GM23338 (cell line): ENCODE data around the gene CD44. TPM values are rescaled to one million over a fixed set of nuclear protein-coding genes. Genes with fewer than 3 reads are reported as not detected.

Source experiments
- ATAC-seq: fragments of 200-7000 bp; cut with Tn5 transposase; 3 replicates; pipeline ENCODE4 v1.9.1; 2020
- DNase-seq: peaks from one replicate; pipeline ENCODE4 v3.0.0-alpha.2; 2015; ENCODE audit warnings: low spot score
- H2AFZ ChIP-seq: fragments of 200-600 bp; sonication (generic); 2 replicates; pipeline ENCODE4 v1.8.0; 2016; ENCODE audit warnings: antibody characterized with exemption, mild to moderate bottlenecking, moderate library complexity
- H3F3A ChIP-seq: fragments of 200-600 bp; sonication (generic); replicated peaks from 2 replicates; pipeline ENCODE4 v1.8.0; 2017; ENCODE audit warnings: antibody characterized with exemption, mixed run types, low read depth
- H3K27ac ChIP-seq: fragments of 200-600 bp; sonication (generic); 2 replicates; pipeline ENCODE4 v1.6.1; 2016; ENCODE audit warnings: low read depth
- H3K27me3 ChIP-seq: fragments of 200-600 bp; sonication (generic); 2 replicates; pipeline ENCODE4 v1.8.0; 2016; ENCODE audit warnings: mild to moderate bottlenecking, mixed run types, moderate library complexity; ENCODE audit not compliant: insufficient read depth
- H3K36me3 ChIP-seq: fragments of 200-600 bp; sonication (generic); 2 replicates; pipeline ENCODE4 v1.8.0; 2016; ENCODE audit warnings: mild to moderate bottlenecking; ENCODE audit not compliant: insufficient read depth
- H3K4me1 ChIP-seq: fragments of 200-600 bp; sonication (generic); 2 replicates; pipeline ENCODE4 v1.8.0; 2016; ENCODE audit warnings: mild to moderate bottlenecking, moderate library complexity; ENCODE audit not compliant: insufficient read depth
- H3K4me2 ChIP-seq: fragments of 200-600 bp; sonication (generic); 2 replicates; pipeline ENCODE4 v1.7.1; 2017; ENCODE audit warnings: mixed run types
- H3K4me3 ChIP-seq: fragments of 200-600 bp; sonication (generic); 2 replicates; pipeline ENCODE4 v1.6.1; 2016; ENCODE audit warnings: mixed run types
- H3K79me2 ChIP-seq: fragments of 200-600 bp; sonication (generic); replicated peaks from 2 replicates; pipeline ENCODE4 v1.8.0; 2017; ENCODE audit warnings: mild to moderate bottlenecking; ENCODE audit not compliant: insufficient read depth
- H3K9me2 ChIP-seq: fragments of 200-600 bp; sonication (generic); 2 replicates; pipeline ENCODE4 v1.8.0; 2017; ENCODE audit not compliant: insufficient read depth
- H4K20me1 ChIP-seq: fragments of 200-600 bp; sonication (generic); replicated peaks from 2 replicates; pipeline ENCODE4 v1.8.0; 2017; ENCODE audit warnings: mild to moderate bottlenecking; ENCODE audit not compliant: insufficient read depth
- H3K27ac Mint-ChIP-seq: 2 replicates; pipeline ENCODE4 v1.8.0; 2020; ENCODE audit warnings: inconsistent platforms, mild to moderate bottlenecking, moderate library complexity, mixed read lengths
- H3K27me3 Mint-ChIP-seq: 3 replicates; pipeline ENCODE4 v1.8.0; 2022; ENCODE audit warnings: low read depth, mild to moderate bottlenecking, moderate library complexity, mixed read lengths, inconsistent platforms; ENCODE audit not compliant: insufficient read depth, poor library complexity
- H3K36me3 Mint-ChIP-seq: 3 replicates; pipeline ENCODE4 v1.8.0; 2021; ENCODE audit warnings: low read depth, mild to moderate bottlenecking, inconsistent platforms, moderate library complexity, mixed read lengths
- H3K4me1 Mint-ChIP-seq: 3 replicates; pipeline ENCODE4 v1.8.0; 2020; ENCODE audit warnings: mild to moderate bottlenecking, inconsistent platforms, mixed read lengths
- H3K4me3 Mint-ChIP-seq: 3 replicates; pipeline ENCODE4 v1.8.0; 2021; ENCODE audit warnings: moderate library complexity, mild to moderate bottlenecking, inconsistent platforms, mixed read lengths
- H3K9me3 Mint-ChIP-seq: 3 replicates; pipeline ENCODE4 v1.8.0; 2020; ENCODE audit warnings: moderate library complexity, mild to moderate bottlenecking, inconsistent platforms, mixed read lengths
- CREB1 ChIP-seq: fragments of 250-450 bp; sonication (Bioruptor Pico); IDR thresholded peaks from 2 replicates; pipeline ENCODE4 v1.5.0; 2020; ENCODE audit warnings: low read depth, mild to moderate bottlenecking, moderate library complexity
- CTCF ChIP-seq, 2 experiments: fragments of 200-600 bp in 1 of 2; sonication (generic) in 1 of 2; conservative IDR thresholded peaks; 2 replicates each; pipeline versions ENCODE4 v1.5.1 to v1.6.1; 2016 to 2017; ENCODE audit warnings: antibody characterized with exemption in 2 of 2, low read depth in 2 of 2, mild to moderate bottlenecking in 2 of 2, moderate library complexity in 1 of 2
- EZH2 ChIP-seq: fragments of 200-600 bp; sonication (generic); IDR thresholded peaks from one replicate; pipeline ENCODE4 v1.8.0; 2017; ENCODE audit warnings: antibody characterized with exemption, mild to moderate bottlenecking, low read depth; ENCODE audit not compliant: unreplicated experiment
- EZH2phosphoT487 ChIP-seq: fragments of 200-600 bp; sonication (generic); IDR thresholded peaks from one replicate; pipeline ENCODE4 v1.8.1; 2018; ENCODE audit warnings: antibody characterized with exemption; ENCODE audit not compliant: unreplicated experiment
- JUNB ChIP-seq: IDR thresholded peaks from one replicate; pipeline ENCODE4 v1.6.1; 2016; ENCODE audit warnings: antibody characterized with exemption; ENCODE audit not compliant: unreplicated experiment
- NANOG ChIP-seq: IDR thresholded peaks from 2 replicates; pipeline ENCODE4 v1.6.1; 2016; ENCODE audit warnings: antibody characterized with exemption, borderline replicate concordance
- POLR2AphosphoS5 ChIP-seq: IDR thresholded peaks from 2 replicates; pipeline ENCODE4 v1.6.1; 2016; ENCODE audit warnings: antibody characterized with exemption, low read depth
- STAT1 ChIP-seq: IDR thresholded peaks from one replicate; pipeline ENCODE4 v1.6.1; 2016; ENCODE audit warnings: antibody characterized with exemption; ENCODE audit not compliant: unreplicated experiment
- ZNF114 ChIP-seq: fragments of 250-450 bp; sonication (Bioruptor Pico); IDR thresholded peaks from 2 replicates; pipeline ENCODE4 v1.5.0; 2020; ENCODE audit warnings: mild to moderate bottlenecking, moderate library complexity
- ZNF331 ChIP-seq: fragments of 250-450 bp; sonication (Bioruptor Pico); IDR thresholded peaks from 2 replicates; pipeline ENCODE4 v1.5.0; 2020; ENCODE audit warnings: low read depth, mild to moderate bottlenecking, moderate library complexity
- polyA plus RNA-seq: library from polyadenylated mRNA; unstranded; fragments of >200 nt; fragmentation: Nextera tagmentation; extraction: Ambion mirVana; gene quantifications from 2 replicates; pipeline ENCODE4 v1.2.1, GENCODE V29; 2016
- total RNA-seq: library from RNA; depleted of rRNA; stranded (reverse); fragments of >200 nt; shearing (Covaris generic); gene quantifications from 2 replicates; pipeline ENCODE4 v1.2.3, GENCODE V29; 2014
- TF ChIP-seq, protein P1 (sequence below): fragments of 250-450 bp; sonication (Bioruptor Pico); IDR thresholded peaks from 2 replicates; pipeline ENCODE4 v1.5.0; 2020; ENCODE audit warnings: mild to moderate bottlenecking, moderate library complexity
- TF ChIP-seq, protein P2 (sequence below): IDR thresholded peaks from 2 replicates; pipeline ENCODE4 v1.6.1; 2016; ENCODE audit warnings: antibody characterized with exemption
- TF ChIP-seq, protein P3 (sequence below): IDR thresholded peaks from one replicate; pipeline ENCODE4 v1.6.1; 2018; ENCODE audit warnings: antibody characterized with exemption; ENCODE audit not compliant: unreplicated experiment

The CD44 gene
- total and polyA plus RNA-seq, 2 experiments from 2014 or later: 4.0 to 10.1 TPM

- no peaks in the 10 kb centered on the region for H3K79me2 ChIP-seq
- no peak overlapping the region for H2AFZ ChIP-seq
- no peak overlapping the region for H3K27ac ChIP-seq
- no peak overlapping the region for H3K4me3 Mint-ChIP-seq
- H3K36me3 ChIP-seq: no peaks in the 10 kb centered on the region
- peaks cover 28% of the 10 kb centered on the region for H3K4me1 ChIP-seq
- H3K4me3 ChIP-seq: no peak overlapping the region
- H3K27ac Mint-ChIP-seq: no peak overlapping the region
- no peaks in the 10 kb centered on the region for H3F3A ChIP-seq
- H3K27me3 ChIP-seq: no peaks in the 10 kb centered on the region
- no peaks in the 10 kb centered on the region for H3K9me3 Mint-ChIP-seq
- no peaks in the 10 kb centered on the region for H3K27me3 Mint-ChIP-seq
- H3K4me2 ChIP-seq: no peak overlapping the region
- no peaks in the 10 kb centered on the region for H3K36me3 Mint-ChIP-seq
- H4K20me1 ChIP-seq: no peaks in the 10 kb centered on the region
- TF ChIP-seq, protein P1, sequence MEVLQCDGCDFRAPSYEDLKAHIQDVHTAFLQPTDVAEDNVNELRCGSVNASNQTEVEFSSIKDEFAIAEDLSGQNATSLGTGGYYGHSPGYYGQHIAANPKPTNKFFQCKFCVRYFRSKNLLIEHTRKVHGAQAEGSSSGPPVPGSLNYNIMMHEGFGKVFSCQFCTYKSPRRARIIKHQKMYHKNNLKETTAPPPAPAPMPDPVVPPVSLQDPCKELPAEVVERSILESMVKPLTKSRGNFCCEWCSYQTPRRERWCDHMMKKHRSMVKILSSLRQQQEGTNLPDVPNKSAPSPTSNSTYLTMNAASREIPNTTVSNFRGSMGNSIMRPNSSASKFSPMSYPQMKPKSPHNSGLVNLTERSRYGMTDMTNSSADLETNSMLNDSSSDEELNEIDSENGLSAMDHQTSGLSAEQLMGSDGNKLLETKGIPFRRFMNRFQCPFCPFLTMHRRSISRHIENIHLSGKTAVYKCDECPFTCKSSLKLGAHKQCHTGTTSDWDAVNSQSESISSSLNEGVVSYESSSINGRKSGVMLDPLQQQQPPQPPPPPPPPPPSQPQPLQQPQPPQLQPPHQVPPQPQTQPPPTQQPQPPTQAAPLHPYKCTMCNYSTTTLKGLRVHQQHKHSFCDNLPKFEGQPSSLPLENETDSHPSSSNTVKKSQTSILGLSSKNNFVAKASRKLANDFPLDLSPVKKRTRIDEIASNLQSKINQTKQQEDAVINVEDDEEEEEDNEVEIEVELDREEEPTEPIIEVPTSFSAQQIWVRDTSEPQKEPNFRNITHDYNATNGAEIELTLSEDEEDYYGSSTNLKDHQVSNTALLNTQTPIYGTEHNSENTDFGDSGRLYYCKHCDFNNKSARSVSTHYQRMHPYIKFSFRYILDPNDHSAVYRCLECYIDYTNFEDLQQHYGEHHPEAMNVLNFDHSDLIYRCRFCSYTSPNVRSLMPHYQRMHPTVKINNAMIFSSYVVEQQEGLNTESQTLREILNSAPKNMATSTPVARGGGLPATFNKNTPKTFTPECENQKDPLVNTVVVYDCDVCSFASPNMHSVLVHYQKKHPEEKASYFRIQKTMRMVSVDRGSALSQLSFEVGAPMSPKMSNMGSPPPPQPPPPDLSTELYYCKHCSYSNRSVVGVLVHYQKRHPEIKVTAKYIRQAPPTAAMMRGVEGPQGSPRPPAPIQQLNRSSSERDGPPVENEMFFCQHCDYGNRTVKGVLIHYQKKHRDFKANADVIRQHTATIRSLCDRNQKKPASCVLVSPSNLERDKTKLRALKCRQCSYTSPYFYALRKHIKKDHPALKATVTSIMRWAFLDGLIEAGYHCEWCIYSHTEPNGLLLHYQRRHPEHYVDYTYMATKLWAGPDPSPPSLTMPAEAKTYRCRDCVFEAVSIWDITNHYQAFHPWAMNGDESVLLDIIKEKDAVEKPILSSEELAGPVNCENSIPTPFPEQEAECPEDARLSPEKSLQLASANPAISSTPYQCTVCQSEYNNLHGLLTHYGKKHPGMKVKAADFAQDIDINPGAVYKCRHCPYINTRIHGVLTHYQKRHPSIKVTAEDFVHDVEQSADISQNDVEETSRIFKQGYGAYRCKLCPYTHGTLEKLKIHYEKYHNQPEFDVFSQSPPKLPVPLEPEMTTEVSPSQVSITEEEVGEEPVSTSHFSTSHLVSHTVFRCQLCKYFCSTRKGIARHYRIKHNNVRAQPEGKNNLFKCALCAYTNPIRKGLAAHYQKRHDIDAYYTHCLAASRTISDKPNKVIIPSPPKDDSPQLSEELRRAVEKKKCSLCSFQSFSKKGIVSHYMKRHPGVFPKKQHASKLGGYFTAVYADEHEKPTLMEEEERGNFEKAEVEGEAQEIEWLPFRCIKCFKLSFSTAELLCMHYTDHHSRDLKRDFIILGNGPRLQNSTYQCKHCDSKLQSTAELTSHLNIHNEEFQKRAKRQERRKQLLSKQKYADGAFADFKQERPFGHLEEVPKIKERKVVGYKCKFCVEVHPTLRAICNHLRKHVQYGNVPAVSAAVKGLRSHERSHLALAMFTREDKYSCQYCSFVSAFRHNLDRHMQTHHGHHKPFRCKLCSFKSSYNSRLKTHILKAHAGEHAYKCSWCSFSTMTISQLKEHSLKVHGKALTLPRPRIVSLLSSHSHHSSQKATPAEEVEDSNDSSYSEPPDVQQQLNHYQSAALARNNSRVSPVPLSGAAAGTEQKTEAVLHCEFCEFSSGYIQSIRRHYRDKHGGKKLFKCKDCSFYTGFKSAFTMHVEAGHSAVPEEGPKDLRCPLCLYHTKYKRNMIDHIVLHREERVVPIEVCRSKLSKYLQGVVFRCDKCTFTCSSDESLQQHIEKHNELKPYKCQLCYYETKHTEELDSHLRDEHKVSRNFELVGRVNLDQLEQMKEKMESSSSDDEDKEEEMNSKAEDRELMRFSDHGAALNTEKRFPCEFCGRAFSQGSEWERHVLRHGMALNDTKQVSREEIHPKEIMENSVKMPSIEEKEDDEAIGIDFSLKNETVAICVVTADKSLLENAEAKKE: no peak
- no peak for TF ChIP-seq EZH2phosphoT487
- no peak for TF ChIP-seq ZNF331 (CRISPR knock-in tag)
- TF ChIP-seq POLR2AphosphoS5: no peak
- TF ChIP-seq NANOG: no peak
- no peak for TF ChIP-seq STAT1
- TF ChIP-seq, protein P2, sequence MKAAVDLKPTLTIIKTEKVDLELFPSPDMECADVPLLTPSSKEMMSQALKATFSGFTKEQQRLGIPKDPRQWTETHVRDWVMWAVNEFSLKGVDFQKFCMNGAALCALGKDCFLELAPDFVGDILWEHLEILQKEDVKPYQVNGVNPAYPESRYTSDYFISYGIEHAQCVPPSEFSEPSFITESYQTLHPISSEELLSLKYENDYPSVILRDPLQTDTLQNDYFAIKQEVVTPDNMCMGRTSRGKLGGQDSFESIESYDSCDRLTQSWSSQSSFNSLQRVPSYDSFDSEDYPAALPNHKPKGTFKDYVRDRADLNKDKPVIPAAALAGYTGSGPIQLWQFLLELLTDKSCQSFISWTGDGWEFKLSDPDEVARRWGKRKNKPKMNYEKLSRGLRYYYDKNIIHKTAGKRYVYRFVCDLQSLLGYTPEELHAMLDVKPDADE: no peak
- no peak for TF ChIP-seq JUNB
- no peak for TF ChIP-seq EZH2
- TF ChIP-seq CTCF (conservative IDR thresholded peaks at IDR 0.05; ENCODE audit: low read depth in 2 of 2): no peak
- TF ChIP-seq, protein P3, sequence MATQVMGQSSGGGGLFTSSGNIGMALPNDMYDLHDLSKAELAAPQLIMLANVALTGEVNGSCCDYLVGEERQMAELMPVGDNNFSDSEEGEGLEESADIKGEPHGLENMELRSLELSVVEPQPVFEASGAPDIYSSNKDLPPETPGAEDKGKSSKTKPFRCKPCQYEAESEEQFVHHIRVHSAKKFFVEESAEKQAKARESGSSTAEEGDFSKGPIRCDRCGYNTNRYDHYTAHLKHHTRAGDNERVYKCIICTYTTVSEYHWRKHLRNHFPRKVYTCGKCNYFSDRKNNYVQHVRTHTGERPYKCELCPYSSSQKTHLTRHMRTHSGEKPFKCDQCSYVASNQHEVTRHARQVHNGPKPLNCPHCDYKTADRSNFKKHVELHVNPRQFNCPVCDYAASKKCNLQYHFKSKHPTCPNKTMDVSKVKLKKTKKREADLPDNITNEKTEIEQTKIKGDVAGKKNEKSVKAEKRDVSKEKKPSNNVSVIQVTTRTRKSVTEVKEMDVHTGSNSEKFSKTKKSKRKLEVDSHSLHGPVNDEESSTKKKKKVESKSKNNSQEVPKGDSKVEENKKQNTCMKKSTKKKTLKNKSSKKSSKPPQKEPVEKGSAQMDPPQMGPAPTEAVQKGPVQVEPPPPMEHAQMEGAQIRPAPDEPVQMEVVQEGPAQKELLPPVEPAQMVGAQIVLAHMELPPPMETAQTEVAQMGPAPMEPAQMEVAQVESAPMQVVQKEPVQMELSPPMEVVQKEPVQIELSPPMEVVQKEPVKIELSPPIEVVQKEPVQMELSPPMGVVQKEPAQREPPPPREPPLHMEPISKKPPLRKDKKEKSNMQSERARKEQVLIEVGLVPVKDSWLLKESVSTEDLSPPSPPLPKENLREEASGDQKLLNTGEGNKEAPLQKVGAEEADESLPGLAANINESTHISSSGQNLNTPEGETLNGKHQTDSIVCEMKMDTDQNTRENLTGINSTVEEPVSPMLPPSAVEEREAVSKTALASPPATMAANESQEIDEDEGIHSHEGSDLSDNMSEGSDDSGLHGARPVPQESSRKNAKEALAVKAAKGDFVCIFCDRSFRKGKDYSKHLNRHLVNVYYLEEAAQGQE: no peak
- no peak for TF ChIP-seq ZNF114 (CRISPR knock-in tag)
- no peak for TF ChIP-seq CREB1
- DNase-seq (no peak), ATAC-seq (no peak)
- peaks cover 7% of the 10 kb centered on the region; the same call in 1 of the 2 replicates for H3K9me2 ChIP-seq
- peaks cover 23% of the 10 kb centered on the region for H3K4me1 Mint-ChIP-seq
These were observed 32.3 kb downstream of the CD44 start for GRCh38 chr11:35171226-35171625.
